B cell (primary cell): ENCODE data around the gene PRAME. TPM values are rescaled to one million over a fixed set of nuclear protein-coding genes. Genes with fewer than 3 reads are reported as not detected.

Source experiments
- ATAC-seq: fragments of 200-7000 bp; cut with Tn5 transposase; one replicate; pipeline ENCODE4 v1.10.0; 2021; ENCODE audit warnings: low read depth, mild to moderate bottlenecking, moderate number of reproducible peaks, moderate library complexity
- CTCF ChIA-PET: fragments of 350-600 bp; sonication (Branson Sonifier 250); formaldehyde crosslinking; loops from one replicate; lab custom pipeline; 2021; ENCODE audit warnings: antibody characterized with exemption, inconsistent platforms; lab: Charles Lee
- POLR2A ChIA-PET: fragments of 350-600 bp; sonication (Branson Sonifier 250); formaldehyde crosslinking; loops from one replicate; lab custom pipeline; 2021; ENCODE audit warnings: antibody characterized with exemption; lab: Charles Lee
- DNase-seq: peaks from one replicate; pipeline ENCODE4 v3.0.0; 2013
- H2AFZ ChIP-seq: 2 replicates; pipeline ENCODE4 v1.6.1; 2012; ENCODE audit warnings: mild to moderate bottlenecking, low read depth, low read length; ENCODE audit not compliant: insufficient read depth, poor library complexity, severe bottlenecking
- H3K27ac ChIP-seq, 2 donors: 1 replicate in 1 of 2; 2 replicates in 1 of 2; pipeline ENCODE4 v1.5.1; 2012 to 2013; ENCODE audit warnings: low read length in 2 of 2, mild to moderate bottlenecking in 2 of 2, moderate library complexity in 1 of 2
- H3K27me3 ChIP-seq, 4 experiments: fragments of 200-600 bp in 1 of 4; sonication (generic) in 1 of 4; replicated peaks in 1 of 4; 1 replicate in 2 of 4; 2 replicates in 2 of 4; pipeline versions ENCODE4 v1.6.1 to v1.7.0; 2013 to 2016; ENCODE audit warnings: low read length in 3 of 4, mild to moderate bottlenecking in 2 of 4, mixed read lengths in 1 of 4, moderate library complexity in 1 of 4; ENCODE audit not compliant: insufficient read depth in 4 of 4, control insufficient read depth in 3 of 4; ENCODE audit errors: control extremely low read depth in 1 of 4
- H3K36me3 ChIP-seq, 2 experiments: replicated peaks in 1 of 2; 1 replicate in 1 of 2; 2 replicates in 1 of 2; pipeline versions ENCODE4 v1.6.1 to v1.7.1; 2013; ENCODE audit warnings: low read length in 1 of 2; ENCODE audit not compliant: insufficient read depth in 2 of 2, control insufficient read depth in 1 of 2; ENCODE audit errors: control extremely low read depth in 1 of 2, extremely low read depth in 1 of 2
- H3K4me1 ChIP-seq, 2 donors: fragments of 200-600 bp in 1 of 2; sonication (generic) in 1 of 2; 1 replicate in 1 of 2; 2 replicates in 1 of 2; pipeline versions ENCODE4 v1.5.1 to v1.6.1; 2013 to 2017; ENCODE audit warnings: low read length in 2 of 2; ENCODE audit not compliant: control insufficient read depth in 2 of 2, insufficient read depth in 2 of 2
- H3K4me2 ChIP-seq: replicated peaks from 2 replicates; pipeline ENCODE3; 2012; ENCODE audit warnings: mild to moderate bottlenecking, low read depth, low read length; ENCODE audit not compliant: poor library complexity, severe bottlenecking
- H3K4me3 ChIP-seq, 5 experiments: fragments of 200-600 bp in 1 of 5; sonication (generic) in 1 of 5; 1 replicate in 3 of 5; 2 replicates in 2 of 5; pipeline versions ENCODE4 v1.5.1 to v1.7.0; 2011 to 2016; ENCODE audit warnings: low read length in 4 of 5, mild to moderate bottlenecking in 4 of 5, low read depth in 2 of 5, control low read depth in 1 of 5, moderate library complexity in 1 of 5; ENCODE audit not compliant: insufficient read depth in 1 of 5; ENCODE audit errors: control extremely low read depth in 1 of 5, extremely low read depth in 1 of 5
- H3K79me2 ChIP-seq: fragments of 200-600 bp; sonication (generic); one replicate; pipeline ENCODE4 v1.6.0; 2016; ENCODE audit warnings: low read length; ENCODE audit not compliant: control insufficient read depth, insufficient read depth
- H3K9ac ChIP-seq: fragments of 200-600 bp; sonication (generic); 2 replicates; pipeline ENCODE4 v1.6.1; 2017; ENCODE audit warnings: mild to moderate bottlenecking, low read length, moderate library complexity
- H3K9me3 ChIP-seq, 3 donors: one replicate each; pipeline versions ENCODE4 v1.6.1 to v1.7.1; 2013; ENCODE audit warnings: low read length in 2 of 3; ENCODE audit not compliant: control insufficient read depth in 2 of 3, insufficient read depth in 1 of 3; ENCODE audit errors: control extremely low read depth in 1 of 3
- H4K20me1 ChIP-seq: 2 replicates; pipeline ENCODE4 v1.6.0; 2012; ENCODE audit warnings: mild to moderate bottlenecking, low read length; ENCODE audit not compliant: insufficient read depth, control insufficient read depth, poor library complexity, severe bottlenecking
- H3K27ac Mint-ChIP-seq: one replicate; pipeline ENCODE4 v1.8.0; 2021; ENCODE audit warnings: mixed read lengths
- H3K27me3 Mint-ChIP-seq: one replicate; pipeline ENCODE4 v1.8.0; 2021; ENCODE audit warnings: mixed read lengths
- H3K4me1 Mint-ChIP-seq: one replicate; pipeline ENCODE4 v1.8.0; 2021; ENCODE audit warnings: mixed read lengths
- H3K4me3 Mint-ChIP-seq: one replicate; pipeline ENCODE4 v1.8.0; 2021; ENCODE audit warnings: mixed read lengths
- H3K9me3 Mint-ChIP-seq: one replicate; pipeline ENCODE4 v1.8.0; 2022; ENCODE audit warnings: mixed read lengths; ENCODE audit not compliant: insufficient read depth
- CTCF ChIP-seq: fragments of 200-600 bp; IDR thresholded peaks from one replicate; pipeline ENCODE4 v1.8.0; 2022; ENCODE audit warnings: antibody characterized with exemption, mild to moderate bottlenecking
- EZH2 ChIP-seq: IDR thresholded peaks from 2 replicates; pipeline ENCODE4 v1.6.1; 2012; ENCODE audit warnings: borderline replicate concordance, low read depth, mild to moderate bottlenecking, moderate library complexity, low read length; ENCODE audit not compliant: insufficient read depth, poor library complexity, severe bottlenecking
- WGBS: methylation state at CpG from one replicate; pipeline ENCODE4 v1.1.5; 2013; ENCODE audit warnings: missing lambda C conversion rate; ENCODE audit not compliant: insufficient coverage; 5-methylcytosine and 5-hydroxymethylcytosine counted together
- intact Hi-C: fragments of 100-400 bp; cut with micrococcal nuclease; formaldehyde crosslinking; loops from one replicate; pipeline ENCODE4 v1.10.0; 2022
- polyA plus RNA-seq: library from polyadenylated mRNA; depleted of rRNA; stranded (reverse); fragments of >200 nt; gene quantifications from 2 replicates; pipeline ENCODE4 v1.2.3, GENCODE V29; 2012
- total RNA-seq, 2 donors: library from RNA; stranded (reverse); fragments of 120-200 nt in 1 of 2; gene quantifications; 1 replicate in 1 of 2; 2 replicates in 1 of 2; pipeline versions ENCODE4 v1.2.3 to v1.2.4, GENCODE V29; 2013 to 2022

PRAME gene
- total and polyA plus RNA-seq, 2 donors (not counting 1 experiment from before 2014, with no cell fraction given) = 0.63 TPM; not detected in 1

- H3K27ac Mint-ChIP-seq = no peak overlapping the region
- H3K27me3 Mint-ChIP-seq = no peaks in the 10 kb centered on the region
- peak overlapping the region; percentile 7 for H2AFZ ChIP-seq
- H3K27ac ChIP-seq = no peak overlapping the region
- peaks cover 0 to 15% of the 10 kb centered on the region in 2 donors for H3K4me1 ChIP-seq
- H3K4me1 Mint-ChIP-seq = peaks cover 10% of the 10 kb centered on the region
- no peak overlapping the region for H3K4me2 ChIP-seq
- TF ChIP-seq CTCF = no peak
- 70% methylated on average over 2 of the region's 10 CpGs for WGBS
- no peaks in the 10 kb centered on the region for H3K27me3 ChIP-seq
- intact Hi-C loops = no loop called here
- ATAC-seq (peak; percentile 33), DNase-seq (no peak)
- H3K36me3 ChIP-seq = no peaks in the 10 kb centered on the region
- H3K9ac ChIP-seq = no peak overlapping the region
- ChIA-PET POLR2A (interaction anchor here (0.6 kb wide), 1 partner anchor 80 kb away, joined by 3 read pairs; no protein-coding TSS in a partner anchor), CTCF (interaction anchor here (1.2 to 1.4 kb wide), 4 partner anchors 9 to 305 kb away, joined by 3 to 6 read pairs (median 4); no protein-coding TSS in a partner anchor)
- no peak overlapping the region for H3K4me3 Mint-ChIP-seq
- no peaks in the 10 kb centered on the region for H3K79me2 ChIP-seq
- no peak overlapping the region for H3K4me3 ChIP-seq
- H4K20me1 ChIP-seq = no peaks in the 10 kb centered on the region
- H3K9me3 Mint-ChIP-seq = no peaks in the 10 kb centered on the region
- peaks cover 0 to 9% (median 1%) of the 10 kb centered on the region in 3 donors for H3K9me3 ChIP-seq
Observed at GRCh38 chr22:22578702-22579424, 19.8 kb upstream of the PRAME start.

GRCh38 chr22:22576989-22577427, 17.9 kb upstream of the PRAME start:
- H3K4me2 ChIP-seq = no peak overlapping the region
- no peaks in the 10 kb centered on the region for H3K27me3 ChIP-seq
- no peak overlapping the region for H3K4me3 ChIP-seq
- intact Hi-C loops = no loop called here
- TF ChIP-seq EZH2 (no peak), CTCF (no peak)
- H3K79me2 ChIP-seq = no peaks in the 10 kb centered on the region
- 76% methylated on average over 3 of the region's 5 CpGs for WGBS
- peaks cover 10% of the 10 kb centered on the region for H3K4me1 Mint-ChIP-seq
- H3K27me3 Mint-ChIP-seq = peaks cover 7% of the 10 kb centered on the region
- peaks cover 0 to 15% of the 10 kb centered on the region in 2 donors for H3K4me1 ChIP-seq
- no peaks in the 10 kb centered on the region for H3K36me3 ChIP-seq
- CTCF ChIA-PET = interaction anchor here (0.6 to 3.0 kb wide), 17 partner anchors 10 to 642 kb away, joined by 3 to 41 read pairs (median 4); no protein-coding TSS in a partner anchor
- H3K9me3 ChIP-seq = peaks cover 0 to 9% (median 1%) of the 10 kb centered on the region in 3 donors
- H3K27ac Mint-ChIP-seq = no peak overlapping the region
- H4K20me1 ChIP-seq = no peaks in the 10 kb centered on the region
- H3K4me3 Mint-ChIP-seq = no peak overlapping the region
- no peak overlapping the region for H3K9ac ChIP-seq
- no peaks in the 10 kb centered on the region for H3K9me3 Mint-ChIP-seq
- no peak overlapping the region for H3K27ac ChIP-seq
- ATAC-seq = no peak
- no peak overlapping the region for H2AFZ ChIP-seq
- DNase-seq = no peak
- POLR2A ChIA-PET = no interaction called here
